ENCODE results near the gene SMAD3.

SMAD3 gene

GRCh38 chr15:67036775-67037555 is 28.4 kb upstream of the SMAD3 start:
- DNase-seq (ENCODE audit: low read depth, low spot score) = no peak

GRCh38 chr15:67037694-67038093 is 27.7 kb upstream of the SMAD3 start:
- DNase-seq (ENCODE audit: low read depth, low spot score) = no peak

DNA sequence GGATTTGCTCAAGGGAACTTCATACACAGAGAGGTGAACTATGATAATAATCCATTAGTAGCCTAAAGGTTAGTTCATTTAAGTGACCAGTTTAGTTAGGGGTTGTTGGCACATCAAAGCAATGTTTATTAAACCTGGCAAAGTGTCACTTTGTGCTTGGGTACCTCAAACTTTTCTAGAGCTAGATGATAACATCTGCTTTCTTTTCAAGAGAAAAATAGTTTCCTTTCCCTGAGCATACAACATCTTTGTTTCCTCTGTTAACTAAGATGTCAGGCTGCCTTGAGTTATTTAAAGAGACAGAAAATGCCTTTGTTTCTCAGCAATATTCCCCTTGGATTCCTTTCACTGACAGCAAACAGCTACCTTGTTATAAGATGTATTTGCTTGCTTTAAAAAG is 26.7 kb upstream of the SMAD3 start:
- DNase-seq (ENCODE audit: low read depth, low spot score) = no peak

DNA sequence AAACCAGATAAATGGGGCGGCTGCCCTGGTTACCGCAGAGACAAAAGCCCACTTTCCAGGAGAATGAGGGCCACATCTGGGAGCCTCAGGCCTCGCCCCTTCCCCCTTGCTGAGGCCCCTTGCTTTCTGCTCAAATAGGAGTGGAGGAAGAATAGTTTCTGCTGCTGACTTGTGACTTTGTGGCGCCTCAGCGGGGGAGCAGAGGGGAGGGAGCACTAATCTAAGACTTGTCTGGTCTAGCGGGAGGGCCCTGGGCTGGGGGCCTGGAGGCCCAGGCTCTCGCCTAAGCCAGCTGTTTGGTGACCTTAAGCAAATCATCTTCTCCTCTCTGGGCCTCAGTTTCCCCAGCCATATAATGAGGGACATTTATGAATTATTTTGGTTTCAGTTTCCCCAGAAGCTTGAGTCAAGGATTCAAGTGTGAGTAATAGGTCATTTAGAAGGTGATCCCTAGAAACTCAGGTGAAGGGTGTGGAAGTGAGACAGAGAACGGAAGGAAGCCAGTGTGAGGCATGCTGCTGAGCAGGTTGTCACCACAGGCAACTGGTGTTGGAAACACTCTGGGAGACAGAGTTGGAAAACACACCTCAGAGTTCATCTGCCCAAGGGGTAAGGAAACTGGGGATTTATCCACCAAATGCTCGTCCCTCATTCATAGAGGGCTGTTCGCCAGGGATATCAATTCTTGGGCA is 25.9 kb upstream of the SMAD3 start:
- no peak for DNase-seq (ENCODE audit: low read depth, low spot score)

DNA sequence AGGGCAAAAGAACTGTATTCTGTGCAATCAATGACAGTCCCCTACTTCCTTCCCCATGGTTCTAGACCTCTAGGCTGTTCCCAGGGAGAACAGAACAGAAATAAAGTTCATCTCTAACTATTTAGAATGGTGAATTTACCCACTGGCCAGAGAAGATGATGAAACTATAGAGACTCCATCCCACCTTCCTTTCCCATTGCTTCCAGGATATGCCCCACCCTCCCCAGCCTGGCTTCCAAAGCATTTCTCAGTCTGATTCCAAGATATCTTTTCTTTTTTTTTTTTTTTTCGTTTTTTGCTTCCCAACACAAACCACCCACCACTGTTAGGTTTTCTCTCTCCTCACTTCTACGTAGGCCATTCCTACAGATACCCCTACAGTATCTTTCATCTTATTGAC is 25.1 kb upstream of the SMAD3 start:
- DNase-seq (ENCODE audit: low read depth, low spot score) = no peak

- no peak for DNase-seq (ENCODE audit: low read depth, low spot score)
These were observed 22.8 kb upstream of the SMAD3 start for GRCh38 chr15:67042551-67043142.

DNA sequence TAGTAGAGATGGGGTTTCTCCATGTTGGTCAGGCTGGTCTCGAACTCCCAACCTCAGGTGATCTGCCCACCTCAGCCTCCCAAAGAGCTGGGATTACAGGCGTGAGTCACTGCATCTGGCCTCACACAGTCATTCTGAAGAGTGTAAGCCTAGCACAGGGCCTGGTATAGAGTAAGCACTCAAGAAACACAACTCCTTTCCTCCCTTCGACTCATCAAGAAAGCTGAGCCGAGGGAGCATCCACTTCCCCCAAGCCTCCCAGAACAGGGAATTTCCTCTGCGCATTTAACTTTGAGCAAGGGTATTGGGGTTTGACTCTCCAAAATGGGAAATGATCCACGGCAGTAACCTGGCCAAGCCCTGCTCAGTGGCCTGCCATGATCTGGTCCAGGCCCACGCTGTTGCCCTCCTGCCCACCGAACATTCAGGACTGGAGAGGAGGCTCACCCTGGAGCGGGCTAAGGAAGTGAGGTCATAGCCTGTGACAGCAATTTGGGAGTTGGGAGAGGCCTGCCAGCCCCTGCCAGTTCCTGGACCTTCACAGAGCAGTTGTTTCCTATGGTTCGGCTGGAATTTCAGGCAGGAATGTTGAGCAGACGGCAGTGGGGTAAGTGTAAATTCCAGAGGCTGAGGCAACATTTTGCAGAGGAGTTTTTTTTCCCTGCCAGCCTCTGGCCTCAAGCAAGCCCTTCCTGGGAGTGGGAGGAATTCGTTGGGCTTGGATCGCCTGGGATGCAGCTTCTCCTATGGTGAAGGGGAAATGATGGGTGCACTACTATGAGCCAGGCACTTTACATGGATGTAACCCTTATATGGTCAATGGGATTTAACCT is 21.2 kb upstream of the SMAD3 start:
- no peak for DNase-seq (ENCODE audit: low read depth, low spot score)

DNA sequence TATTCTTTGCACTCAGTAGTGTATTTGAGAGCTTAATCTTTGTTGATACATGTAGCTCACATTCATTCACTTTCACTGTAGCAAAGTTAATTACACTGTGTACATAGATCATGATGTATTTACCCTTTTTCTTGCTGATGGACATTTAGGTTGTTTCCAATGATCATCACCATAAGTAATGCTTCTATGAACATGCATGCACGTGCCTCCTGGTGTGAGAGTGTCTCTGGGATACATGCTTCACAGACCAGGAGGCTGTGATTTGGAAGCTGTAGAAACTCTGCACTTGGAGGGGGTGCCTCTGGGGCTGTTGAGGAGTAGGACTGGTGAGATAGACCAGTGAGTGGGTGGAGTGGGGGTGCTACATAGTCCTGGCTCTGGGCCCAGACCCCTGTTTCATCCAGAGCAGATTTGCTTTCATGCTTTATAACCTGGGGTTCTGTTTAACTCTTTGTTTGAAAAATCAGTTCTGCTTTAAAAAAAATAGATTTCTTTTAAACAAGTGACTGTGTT is 18.2 kb upstream of the SMAD3 start:
- no peak for DNase-seq (ENCODE audit: low read depth, low spot score)

- DNase-seq (ENCODE audit: low read depth, low spot score) = no peak
These were observed 16.8 kb upstream of the SMAD3 start for GRCh38 chr15:67048281-67049279.

- no peak for DNase-seq (ENCODE audit: low read depth, low spot score)
These were observed 15.9 kb upstream of the SMAD3 start for GRCh38 chr15:67049351-67050044.

- no peak for DNase-seq (ENCODE audit: low read depth, low spot score)
These were observed 15.3 kb upstream of the SMAD3 start for GRCh38 chr15:67050062-67050461.

GRCh38 chr15:67050522-67051087 is 14.8 kb upstream of the SMAD3 start:
- DNase-seq (ENCODE audit: low read depth, low spot score) = no peak

DNA sequence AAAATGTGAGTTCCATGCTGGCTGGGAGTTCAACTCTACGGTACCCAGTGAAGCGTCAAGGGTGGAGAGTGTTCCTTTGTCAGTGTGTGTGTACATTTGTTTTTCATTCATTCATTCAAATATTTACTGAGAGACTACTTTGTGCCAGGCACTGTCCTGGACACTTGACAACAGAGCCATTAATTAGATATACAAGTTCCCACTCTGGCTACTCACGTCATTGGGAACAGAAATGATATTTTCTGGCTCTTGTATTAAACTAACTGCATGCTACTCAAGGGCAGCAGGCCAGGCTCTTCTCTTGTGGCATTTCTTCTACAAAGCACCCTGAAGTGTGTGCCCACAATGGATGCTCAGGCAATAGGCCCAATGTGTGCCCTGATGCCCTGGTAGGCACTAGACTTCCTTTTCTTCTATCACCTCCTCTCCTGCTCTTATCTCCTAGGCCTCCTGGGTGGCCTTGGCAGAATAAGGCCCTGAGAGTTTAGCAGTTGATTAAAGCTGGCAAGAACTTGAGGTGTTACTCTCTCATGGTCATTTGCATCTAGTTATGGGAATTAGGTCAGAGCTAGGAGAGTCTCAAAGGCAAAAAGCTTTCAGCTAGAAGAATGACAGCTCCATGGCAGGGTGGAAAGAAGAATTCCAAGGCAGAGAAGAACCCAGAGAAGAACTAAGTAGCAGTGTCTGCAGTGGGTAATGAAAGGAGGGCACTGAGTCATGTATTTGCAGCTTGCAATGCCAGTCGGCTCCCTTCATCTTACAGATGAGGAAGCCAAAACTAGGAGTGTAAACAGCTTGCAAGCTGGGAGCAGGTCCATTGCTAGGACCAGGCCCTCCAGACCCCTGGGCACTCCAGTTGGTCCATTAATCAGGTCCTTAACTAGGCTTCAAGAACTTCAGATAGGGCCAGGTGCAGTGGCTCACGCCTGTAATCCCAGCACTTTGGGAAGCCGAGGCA is 14.0 kb upstream of the SMAD3 start:
- no peak for DNase-seq (ENCODE audit: low read depth, low spot score)

DNA sequence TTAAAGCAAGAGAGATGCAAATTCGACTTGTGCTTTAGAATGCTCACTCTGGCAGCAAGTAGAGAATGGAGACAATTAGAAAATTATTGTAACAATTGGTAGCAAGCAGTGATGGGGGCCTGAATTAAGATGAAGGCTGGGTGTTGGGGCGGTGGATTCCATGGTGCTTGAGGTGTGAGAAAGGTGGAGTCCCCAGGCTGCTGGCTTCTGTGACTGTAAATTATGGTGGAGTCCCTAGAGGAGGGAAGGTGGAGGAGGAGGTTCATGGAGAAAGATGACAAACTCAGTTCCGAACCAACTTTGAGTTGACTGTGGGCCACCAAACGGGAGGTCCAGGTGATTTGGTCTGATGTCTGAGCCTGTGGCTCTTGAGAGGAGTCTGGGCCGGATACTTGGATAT is 10.7 kb upstream of the SMAD3 start:
- no peak for DNase-seq (ENCODE audit: low read depth, low spot score)

DNA sequence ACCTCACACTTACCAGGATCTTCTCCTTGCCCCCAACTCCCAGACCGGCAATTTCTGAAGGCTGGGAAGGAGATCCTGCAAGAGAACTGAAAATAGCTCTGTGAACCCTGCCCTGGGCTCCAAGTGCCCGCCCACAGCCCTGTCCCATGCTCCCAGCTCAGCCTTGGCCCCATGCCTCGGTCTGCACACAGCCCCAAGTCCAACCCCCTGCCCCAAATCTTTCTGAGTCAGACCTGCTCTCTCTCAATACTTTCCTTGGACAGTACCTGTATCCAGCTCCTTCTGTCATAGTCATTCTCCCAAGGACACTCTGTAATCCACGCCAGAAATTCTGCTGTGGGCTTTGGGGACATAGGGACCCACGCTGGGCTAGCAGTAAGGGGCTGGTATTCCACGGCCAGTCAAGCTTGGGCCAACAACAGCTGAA is 6.3 kb upstream of the SMAD3 start:
- DNase-seq (ENCODE audit: low read depth, low spot score) = no peak

- no peak for DNase-seq (ENCODE audit: low read depth, low spot score)
These were observed 3.5 kb upstream of the SMAD3 start for GRCh38 chr15:67061811-67062368.

DNA sequence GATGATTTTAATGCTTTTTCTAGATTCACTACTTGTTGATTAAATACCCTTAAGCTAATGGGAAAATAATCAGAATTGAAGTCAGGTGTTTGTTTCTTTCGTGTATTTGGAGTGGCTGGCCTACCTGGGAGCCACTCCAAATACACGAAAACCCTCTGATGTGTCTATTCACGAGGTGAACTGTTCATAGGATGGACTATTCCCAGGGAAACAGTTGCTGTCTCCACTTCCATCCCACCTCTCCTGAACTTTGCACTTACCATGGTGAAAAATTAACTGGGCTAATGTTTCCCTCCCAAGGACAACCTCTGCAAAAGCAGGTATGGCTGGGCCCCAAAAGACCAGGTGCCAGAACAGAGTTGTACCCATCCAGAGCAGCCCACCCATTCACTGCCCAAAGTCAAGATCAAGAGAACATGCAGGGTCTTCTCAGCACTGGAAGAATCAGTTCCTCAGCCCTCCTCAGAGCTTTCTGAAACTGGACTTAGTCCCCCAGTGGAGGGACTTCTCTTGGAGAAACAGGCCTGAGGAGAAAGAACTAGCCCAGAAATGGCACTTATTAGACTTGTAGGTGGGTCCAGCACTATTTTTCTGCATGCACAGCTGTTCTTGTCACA is 2.9 kb upstream of the SMAD3 start:
- no peak for DNase-seq (ENCODE audit: low read depth, low spot score)
